HCEC 1CT (cell line): ENCODE data around the gene XYLB.

Source experiments
- DNase-seq: peaks from one replicate; pipeline ENCODE4 v3.0.0-alpha.2; 2017

XYLB gene

GRCh38 chr3:38365469-38366062 lies 19.0 kb downstream of the XYLB start:
- DNase-seq = no peak

DNA sequence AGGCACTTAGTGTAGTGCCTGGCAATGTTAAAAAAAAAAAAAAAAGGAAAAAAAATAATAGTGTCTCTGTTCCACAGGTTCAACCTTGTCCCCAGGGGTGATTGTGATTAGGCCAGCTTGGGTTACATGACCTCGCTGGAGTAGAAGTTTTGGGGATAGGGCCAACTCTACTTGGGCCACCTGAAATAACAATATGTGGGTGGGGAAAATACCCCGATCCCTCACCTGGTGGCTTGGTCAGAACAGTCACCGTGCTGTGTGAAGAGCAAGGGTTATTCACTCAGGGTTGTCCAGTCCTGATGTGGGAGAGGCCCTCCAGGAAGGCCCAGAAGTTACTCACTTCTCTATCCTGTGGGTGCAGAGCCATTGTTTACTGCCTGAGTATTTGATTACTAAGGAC lies 19.5 kb downstream of the XYLB start:
- no peak for DNase-seq

- DNase-seq = no peak
Observed at GRCh38 chr3:38367779-38368178, 21.2 kb downstream of the XYLB start.

GRCh38 chr3:38368238-38368637 lies 21.7 kb downstream of the XYLB start:
- DNase-seq = no peak

GRCh38 chr3:38369186-38369585 lies 22.6 kb downstream of the XYLB start:
- DNase-seq = no peak

- no peak for DNase-seq
Observed at GRCh38 chr3:38370149-38370548, 23.6 kb downstream of the XYLB start.

DNA sequence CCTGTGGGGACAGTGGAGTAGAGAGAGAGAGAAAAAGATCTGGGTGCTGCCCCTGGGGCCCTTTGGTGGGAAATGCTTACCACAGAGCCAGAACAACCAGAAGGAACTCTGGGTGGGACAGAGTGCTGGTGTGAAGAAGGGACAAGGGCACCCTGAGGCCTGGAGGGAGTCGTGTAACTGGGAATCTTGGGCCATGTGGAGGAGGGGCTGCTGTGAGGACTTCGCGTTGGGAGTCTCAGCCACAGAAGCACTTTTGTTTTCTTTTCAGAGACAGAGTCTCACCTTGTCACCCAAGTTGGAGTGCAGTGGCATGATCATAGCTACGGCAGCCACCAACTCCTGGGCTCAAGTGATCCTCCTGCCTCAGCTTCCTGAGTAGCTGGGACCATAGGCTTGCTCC lies 24.3 kb downstream of the XYLB start:
- DNase-seq = no peak

- DNase-seq = no peak
Observed at GRCh38 chr3:38371541-38372213, 25.1 kb downstream of the XYLB start.

GRCh38 chr3:38372214-38372601 lies 25.6 kb downstream of the XYLB start:
- DNase-seq = no peak

DNA sequence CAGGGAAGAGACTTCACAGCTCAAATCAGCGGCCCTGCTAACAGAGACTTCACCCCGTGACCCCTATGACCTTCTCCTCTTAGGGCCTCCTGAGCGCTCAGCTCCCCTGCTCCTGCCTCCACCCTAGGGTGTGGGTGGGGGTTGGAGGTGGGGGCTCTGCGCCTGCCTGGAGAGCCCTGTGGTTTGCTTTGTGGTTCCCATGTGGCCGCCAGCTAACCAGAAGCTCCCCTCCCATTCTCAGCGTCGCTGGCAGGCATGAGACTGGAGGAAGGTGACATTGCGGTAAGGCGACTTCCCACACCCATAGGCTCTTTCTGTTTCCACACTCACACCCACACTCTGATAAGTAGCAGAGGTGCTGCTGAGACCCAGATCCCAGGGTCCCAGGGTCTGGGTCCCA lies 27.6 kb downstream of the XYLB start:
- no peak for DNase-seq

GRCh38 chr3:38375072-38375471 lies 28.5 kb downstream of the XYLB start:
- no peak for DNase-seq

GRCh38 chr3:38375488-38376097 lies 29.0 kb downstream of the XYLB start:
- no peak for DNase-seq

DNA sequence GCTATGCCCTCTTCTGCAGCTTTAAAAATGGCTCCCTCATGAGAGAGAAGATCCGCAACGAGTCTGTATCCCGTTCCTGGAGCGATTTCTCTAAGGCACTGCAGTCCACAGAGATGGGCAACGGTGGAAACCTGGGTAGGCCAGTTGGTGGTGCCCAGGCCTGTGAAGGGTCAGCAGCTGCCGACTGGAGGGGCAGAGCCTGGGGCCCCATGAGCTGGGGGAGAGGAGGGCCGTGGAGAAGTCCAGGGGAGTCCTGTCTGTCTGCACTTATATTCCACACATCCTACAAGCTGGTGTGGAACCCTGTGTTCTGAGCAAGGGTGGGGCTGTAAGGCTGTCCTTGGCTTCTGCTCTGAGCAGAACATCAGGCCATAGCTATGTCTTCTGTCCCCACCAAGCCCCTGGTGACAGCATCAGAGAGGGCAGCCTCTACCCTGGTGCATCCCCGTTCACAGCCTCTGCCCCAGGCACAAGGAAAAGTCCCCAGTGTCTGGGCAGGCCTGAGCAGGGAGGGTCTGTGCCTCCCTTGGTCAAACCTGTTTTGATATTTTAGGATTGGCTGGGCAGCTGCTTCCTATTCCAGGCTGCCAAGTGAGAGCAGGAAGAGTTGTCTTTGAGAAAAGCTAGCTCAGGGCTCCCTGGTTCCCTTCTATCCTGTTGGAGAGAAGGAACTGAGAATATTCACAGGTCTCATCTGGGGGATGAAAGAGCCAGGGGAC lies 29.7 kb downstream of the XYLB start:
- DNase-seq = no peak

DNA sequence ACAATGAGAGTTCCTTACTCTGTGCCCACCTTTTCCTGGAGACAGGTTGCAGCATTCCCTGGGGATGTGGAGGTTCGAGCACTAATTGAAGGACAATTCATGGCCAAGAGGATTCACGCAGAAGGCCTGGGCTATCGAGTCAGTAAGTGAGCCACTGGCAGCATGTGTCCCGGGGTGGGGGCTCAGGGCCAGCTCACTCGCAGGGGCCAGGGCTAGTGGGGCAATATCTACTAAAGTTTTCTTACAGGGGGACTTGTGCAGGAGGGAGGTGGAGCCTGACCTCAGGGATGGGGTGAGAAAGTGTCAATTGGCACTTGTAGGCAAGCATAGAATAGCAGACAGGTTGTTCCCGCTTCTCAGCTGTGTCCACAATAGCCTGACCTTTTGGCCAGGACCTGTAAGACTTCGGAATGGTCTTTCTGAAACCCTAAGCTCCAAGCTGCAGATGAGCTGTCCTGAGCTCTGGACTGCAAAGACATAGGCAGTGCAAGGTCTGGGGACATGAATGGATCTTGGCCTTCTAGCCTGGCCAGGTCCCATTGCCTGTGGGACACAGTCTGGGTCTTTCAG lies 32.7 kb downstream of the XYLB start:
- no peak for DNase-seq

GRCh38 chr3:38382506-38383080 lies 36.0 kb downstream of the XYLB start:
- DNase-seq = no peak

DNA sequence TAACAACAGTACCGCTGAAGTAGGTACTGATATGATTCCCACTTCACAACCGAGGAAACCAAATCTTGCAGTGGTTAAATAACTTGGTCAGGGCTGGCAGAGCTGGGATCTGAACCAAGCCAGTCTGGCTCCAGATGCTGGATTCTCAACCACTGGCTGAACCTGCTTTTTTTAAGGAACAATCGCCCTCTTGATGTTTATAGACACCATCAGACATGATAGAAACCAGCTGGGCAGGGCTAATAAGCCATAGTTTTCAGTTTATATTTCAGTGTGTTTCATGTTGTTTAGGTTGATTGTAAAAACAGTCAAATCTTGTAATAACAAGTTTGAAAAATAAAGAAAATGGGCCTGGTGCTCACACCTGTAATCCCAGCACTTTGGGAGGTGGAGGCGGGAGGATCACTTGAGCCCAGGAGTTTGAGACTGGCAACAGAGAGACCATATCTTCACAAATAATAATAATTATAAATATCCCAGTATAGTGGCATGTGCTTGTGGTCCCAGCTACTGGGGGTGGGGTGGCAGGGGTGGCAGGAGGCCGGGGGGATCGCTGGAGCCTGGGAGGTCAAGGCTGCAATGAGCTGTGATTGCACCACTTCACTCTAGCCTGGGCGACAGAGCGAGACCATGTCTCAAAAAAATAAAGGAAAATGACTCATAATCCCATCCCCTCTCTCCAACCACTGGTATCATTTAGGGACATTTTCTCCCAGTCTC lies 36.7 kb downstream of the XYLB start:
- DNase-seq = no peak

DNA sequence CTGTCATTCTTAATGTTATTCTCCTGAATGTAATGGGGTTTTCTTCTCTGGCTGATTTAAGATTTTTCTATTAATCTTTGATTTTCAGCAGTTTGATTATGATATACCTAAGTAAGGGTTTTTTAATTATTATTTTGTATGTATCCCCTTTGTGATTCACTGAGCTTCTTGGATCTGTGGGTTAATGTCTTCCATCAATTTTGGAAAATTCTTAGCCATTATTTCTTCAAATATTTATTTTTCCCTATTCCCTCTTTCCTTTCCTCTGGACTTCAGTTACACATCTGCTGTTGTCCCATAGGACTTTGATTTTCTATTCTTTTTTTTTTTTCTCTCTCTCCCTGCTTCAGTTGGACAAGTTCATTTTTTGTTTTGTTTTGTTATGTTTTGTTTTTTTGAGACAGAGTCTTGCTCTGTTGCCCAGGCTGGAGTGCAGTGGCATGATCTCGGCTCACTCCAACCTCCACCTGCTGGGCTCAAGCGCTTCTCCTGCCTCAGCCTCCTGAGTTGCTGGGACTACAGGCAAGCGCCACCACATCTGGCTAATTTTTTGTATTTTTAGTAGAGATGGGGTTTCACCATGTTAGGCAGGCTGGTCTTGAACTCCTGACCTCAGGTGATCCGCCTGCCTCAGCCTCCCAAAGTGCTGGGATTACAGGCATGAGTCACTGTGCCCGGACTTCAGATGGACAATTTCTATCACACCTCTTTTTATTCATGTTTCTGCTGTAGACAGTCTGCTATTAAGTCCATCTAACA lies 40.6 kb downstream of the XYLB start:
- no peak for DNase-seq

GRCh38 chr3:38387862-38388261 lies 41.3 kb downstream of the XYLB start:
- no peak for DNase-seq

- DNase-seq = no peak
Observed at GRCh38 chr3:38392604-38393163, 46.1 kb downstream of the XYLB start.

GRCh38 chr3:38396239-38396638 lies 49.7 kb downstream of the XYLB start:
- no peak for DNase-seq

DNA sequence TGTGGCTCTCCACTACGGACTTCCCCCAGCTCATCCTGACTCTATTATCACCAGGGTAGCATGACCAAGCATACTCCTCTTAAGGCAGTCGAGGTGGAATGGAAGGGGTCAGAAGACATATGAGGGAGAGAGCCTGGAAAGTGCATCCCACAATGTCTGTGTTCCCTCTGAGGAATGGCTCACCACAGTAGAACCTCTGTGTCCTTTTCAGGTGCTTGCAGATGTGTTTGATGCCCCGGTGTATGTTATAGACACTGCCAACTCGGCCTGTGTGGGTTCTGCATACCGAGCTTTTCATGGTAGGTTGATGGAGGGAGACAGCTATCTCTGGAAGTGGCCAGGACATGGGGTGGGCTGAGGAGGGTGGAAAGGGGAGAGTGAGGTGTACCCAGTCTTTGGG lies 50.3 kb downstream of the XYLB start:
- no peak for DNase-seq
